ENCODE measurements around the gene EMSY.

The EMSY gene

DNA sequence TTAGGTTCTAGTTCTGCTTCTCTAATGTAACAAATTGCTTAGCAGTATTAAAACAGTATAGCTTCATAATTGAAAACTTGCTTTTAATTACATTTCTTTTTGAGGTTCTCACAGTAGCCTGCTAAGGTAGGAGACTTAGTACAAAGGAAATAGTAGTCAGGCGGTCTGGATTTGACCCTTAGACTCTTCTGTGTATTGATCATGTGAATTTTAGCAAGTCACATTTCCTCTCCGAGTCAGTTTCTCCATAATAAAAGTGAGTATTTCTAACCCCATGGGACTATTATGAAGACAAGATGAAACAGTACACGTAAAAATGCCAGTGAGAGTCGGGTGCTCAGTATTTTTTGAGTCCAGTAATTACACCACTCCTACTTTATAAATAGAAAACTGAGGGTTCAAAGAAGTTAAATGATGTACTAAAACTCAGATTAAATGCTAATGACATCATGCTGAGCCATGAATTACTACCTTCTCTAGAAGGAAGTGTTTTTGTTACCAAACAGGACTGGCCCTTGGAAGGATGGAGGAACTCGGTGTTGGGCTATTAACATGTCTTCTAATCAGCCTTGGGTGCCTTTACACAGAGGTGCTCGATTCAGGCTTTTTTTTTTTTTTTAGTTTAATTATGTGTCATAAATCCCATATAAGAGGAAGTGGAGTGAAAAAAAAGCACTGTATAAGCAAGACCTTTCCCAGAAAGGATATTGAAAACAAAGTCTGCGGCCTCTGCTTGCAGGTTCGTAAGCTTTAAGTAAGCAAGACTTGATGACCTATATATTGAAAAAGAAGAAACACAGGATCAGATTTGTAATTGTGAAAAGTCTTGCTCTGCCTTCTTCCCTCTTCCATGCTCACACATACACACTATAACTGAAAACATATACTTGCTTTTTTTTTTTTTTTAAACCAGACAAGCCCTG is 109.0 kb downstream of the EMSY start:
- Histone ChIP-seq H3K4me3 (ENCODE audit: low read length) (no peak overlapping the region), H3K4me1 (ENCODE audit: insufficient read depth, low read length) (no peaks in the 10 kb centered on the region), H2AFZ (ENCODE audit: low read depth, low read length) (no peak overlapping the region), H3K9me3 (ENCODE audit: low read length) (no peaks in the 10 kb centered on the region), H3K27me3 (ENCODE audit: insufficient read depth, low read length) (no peaks in the 10 kb centered on the region), H3K36me3 (ENCODE audit: insufficient read depth, low read length) (peaks cover 26% of the 10 kb centered on the region)

DNA sequence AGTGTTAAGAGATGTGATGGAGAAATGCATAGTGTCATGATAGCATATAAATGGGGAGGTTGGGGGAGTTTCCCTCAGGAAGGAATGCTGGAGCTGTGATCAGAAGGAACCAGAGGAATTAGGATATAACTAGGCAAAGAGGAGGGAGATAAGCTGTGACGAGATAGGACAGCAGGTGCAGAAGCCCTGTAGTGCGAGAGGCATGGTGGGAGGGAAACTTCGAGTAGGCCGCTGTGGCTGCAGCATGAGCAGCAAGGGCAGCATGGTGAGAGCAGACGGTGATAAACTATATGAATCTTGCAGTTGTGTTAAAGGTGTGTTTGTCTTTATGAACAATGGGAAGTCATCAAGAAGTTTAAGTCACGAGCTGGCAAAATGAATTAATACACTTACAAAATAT is 109.9 kb downstream of the EMSY start:
- Histone ChIP-seq H3K27me3 (ENCODE audit: insufficient read depth, low read length) (no peaks in the 10 kb centered on the region), H3K36me3 (ENCODE audit: insufficient read depth, low read length) (peaks cover 18% of the 10 kb centered on the region)

DNA sequence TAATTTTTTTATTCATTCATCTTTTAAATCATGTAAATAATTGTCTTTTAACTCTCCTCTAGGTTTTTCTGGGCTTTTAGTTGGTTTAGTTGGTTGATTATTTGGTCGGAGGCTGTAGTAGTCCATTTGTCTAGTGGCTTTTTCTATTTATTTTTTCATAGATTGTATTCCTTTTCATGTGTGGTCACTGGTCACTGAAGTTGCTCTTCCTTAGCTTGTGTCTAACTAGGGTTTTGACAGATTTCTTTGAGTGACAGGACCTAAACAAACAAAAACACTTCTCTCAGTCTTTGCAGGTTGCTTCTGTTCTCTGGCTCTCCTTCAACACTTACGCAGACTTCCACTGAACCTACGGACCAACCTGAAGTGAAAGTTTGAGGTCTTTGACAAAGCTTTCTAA is 112.6 kb downstream of the EMSY start:
- H3K4me1 ChIP-seq (ENCODE audit: insufficient read depth, low read length), result no peaks in the 10 kb centered on the region
- H3K27me3 ChIP-seq (ENCODE audit: insufficient read depth, low read length), result no peaks in the 10 kb centered on the region
- no peak overlapping the region for H2AFZ ChIP-seq (ENCODE audit: low read depth, low read length)
- peaks cover 5% of the 10 kb centered on the region for H3K36me3 ChIP-seq (ENCODE audit: insufficient read depth, low read length)
- H3K4me3 ChIP-seq (ENCODE audit: low read length), result no peak overlapping the region
- H3K9me3 ChIP-seq (ENCODE audit: low read length), result no peaks in the 10 kb centered on the region

More for the DNA sequence above, 109.9 kb downstream of the EMSY start:
- Histone ChIP-seq H3K9me3 (ENCODE audit: low read length) (no peaks in the 10 kb centered on the region), H2AFZ (ENCODE audit: low read depth, low read length) (no peak overlapping the region), H3K4me3 (ENCODE audit: low read length) (no peak overlapping the region), H3K4me1 (ENCODE audit: insufficient read depth, low read length) (no peaks in the 10 kb centered on the region)

DNA sequence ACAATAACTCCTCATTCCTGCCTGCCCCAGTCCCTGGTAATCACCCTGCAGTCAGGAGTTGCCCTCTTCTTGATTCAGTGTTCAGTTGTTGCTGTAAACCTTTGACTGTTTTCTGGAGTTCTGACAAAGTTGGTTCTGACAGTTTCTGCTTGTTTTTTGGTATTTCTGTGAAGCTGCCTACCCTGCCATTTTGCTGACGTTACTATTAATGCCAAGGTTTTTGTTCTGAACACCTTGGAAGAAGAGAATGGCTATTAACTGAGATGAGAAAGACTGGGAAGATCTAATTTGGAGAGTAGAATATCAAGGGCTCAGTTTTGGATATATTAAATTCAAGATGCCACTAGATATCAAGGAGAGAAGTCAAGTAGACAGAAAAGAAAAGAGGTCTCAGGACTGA is 113.7 kb downstream of the EMSY start:
- H3K4me1 ChIP-seq (ENCODE audit: insufficient read depth, low read length), result no peaks in the 10 kb centered on the region
- H3K4me3 ChIP-seq (ENCODE audit: low read length), result no peak overlapping the region
- no peaks in the 10 kb centered on the region for H3K9me3 ChIP-seq (ENCODE audit: low read length)
- H3K36me3 ChIP-seq (ENCODE audit: insufficient read depth, low read length), result no peaks in the 10 kb centered on the region
- H3K27me3 ChIP-seq (ENCODE audit: insufficient read depth, low read length), result no peaks in the 10 kb centered on the region
- H2AFZ ChIP-seq (ENCODE audit: low read depth, low read length), result no peak overlapping the region

DNA sequence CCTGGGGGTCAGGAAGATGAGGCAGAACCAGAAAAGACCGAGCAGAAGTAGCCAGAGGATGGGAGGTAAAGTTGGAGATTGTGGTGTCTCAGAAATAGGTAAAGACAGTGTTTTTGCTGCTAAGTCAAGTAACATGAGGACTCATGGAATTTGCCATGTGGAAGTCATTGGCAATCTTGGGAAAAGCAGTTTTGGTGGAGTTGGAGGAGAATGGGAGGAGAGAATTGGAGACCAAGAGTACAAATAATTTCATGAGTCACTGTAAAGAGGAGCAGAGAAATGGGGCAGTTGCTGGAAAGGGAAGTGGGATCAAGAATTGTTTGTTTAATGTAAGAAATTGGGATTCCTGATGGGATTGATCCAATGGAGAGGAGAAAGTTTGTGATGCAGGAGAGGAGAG is 114.1 kb downstream of the EMSY start:
- no peaks in the 10 kb centered on the region for H3K27me3 ChIP-seq (ENCODE audit: insufficient read depth, low read length)
- H3K36me3 ChIP-seq (ENCODE audit: insufficient read depth, low read length), result no peaks in the 10 kb centered on the region
- no peaks in the 10 kb centered on the region for H3K9me3 ChIP-seq (ENCODE audit: low read length)
- H3K4me1 ChIP-seq (ENCODE audit: insufficient read depth, low read length), result no peaks in the 10 kb centered on the region
- H3K4me3 ChIP-seq (ENCODE audit: low read length), result no peak overlapping the region
- H2AFZ ChIP-seq (ENCODE audit: low read depth, low read length), result no peak overlapping the region

DNA sequence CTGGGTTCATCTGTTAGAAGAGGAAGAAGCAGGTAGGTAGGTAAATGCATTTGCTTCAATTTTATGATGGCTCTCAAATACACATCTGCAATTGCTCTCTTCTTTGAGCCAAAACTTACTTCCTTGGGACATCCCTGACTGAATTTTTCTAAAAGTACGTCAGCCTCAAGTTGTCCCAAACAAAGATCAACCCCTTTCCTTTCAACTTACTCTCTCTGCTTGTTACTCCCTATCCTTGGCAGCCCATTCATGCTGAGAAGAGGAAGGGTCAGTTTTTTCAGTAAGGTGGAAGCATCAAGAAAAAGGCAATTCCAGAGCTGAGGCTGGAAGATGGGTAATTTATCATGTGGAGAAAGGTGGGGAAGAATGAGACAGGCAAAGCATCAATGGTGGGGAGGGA is 114.5 kb downstream of the EMSY start:
- Histone ChIP-seq H3K27me3 (ENCODE audit: insufficient read depth, low read length) (no peaks in the 10 kb centered on the region), H3K36me3 (ENCODE audit: insufficient read depth, low read length) (no peaks in the 10 kb centered on the region), H3K4me1 (ENCODE audit: insufficient read depth, low read length) (no peaks in the 10 kb centered on the region)

DNA sequence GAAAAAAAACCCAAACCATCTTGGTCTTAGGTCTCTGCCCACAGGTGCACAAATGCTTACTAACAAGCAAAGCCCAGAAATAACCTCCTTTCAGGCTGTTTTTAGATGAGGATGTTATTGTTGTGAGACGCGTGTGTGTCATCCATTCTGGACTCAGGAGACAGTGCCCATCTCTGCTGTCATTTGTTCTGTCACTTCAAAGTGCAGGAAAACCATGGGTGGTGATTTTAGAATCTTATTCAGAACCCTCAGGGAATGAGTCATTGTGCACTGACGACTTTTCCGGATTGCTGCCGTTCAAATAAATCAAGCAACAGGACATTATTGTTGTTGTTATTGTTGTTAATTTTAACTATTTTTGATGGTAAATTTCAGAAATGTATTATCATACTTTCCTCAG is 115.4 kb downstream of the EMSY start:
- Histone ChIP-seq H3K9me3 (ENCODE audit: low read length) (no peaks in the 10 kb centered on the region), H3K27me3 (ENCODE audit: insufficient read depth, low read length) (no peaks in the 10 kb centered on the region), H2AFZ (ENCODE audit: low read depth, low read length) (no peak overlapping the region), H3K4me1 (ENCODE audit: insufficient read depth, low read length) (no peaks in the 10 kb centered on the region), H3K36me3 (ENCODE audit: insufficient read depth, low read length) (no peaks in the 10 kb centered on the region), H3K4me3 (ENCODE audit: low read length) (no peak overlapping the region)

More for the DNA sequence above, 114.5 kb downstream of the EMSY start:
- H2AFZ ChIP-seq (ENCODE audit: low read depth, low read length), result no peak overlapping the region
- H3K4me3 ChIP-seq (ENCODE audit: low read length), result no peak overlapping the region
- no peaks in the 10 kb centered on the region for H3K9me3 ChIP-seq (ENCODE audit: low read length)

DNA sequence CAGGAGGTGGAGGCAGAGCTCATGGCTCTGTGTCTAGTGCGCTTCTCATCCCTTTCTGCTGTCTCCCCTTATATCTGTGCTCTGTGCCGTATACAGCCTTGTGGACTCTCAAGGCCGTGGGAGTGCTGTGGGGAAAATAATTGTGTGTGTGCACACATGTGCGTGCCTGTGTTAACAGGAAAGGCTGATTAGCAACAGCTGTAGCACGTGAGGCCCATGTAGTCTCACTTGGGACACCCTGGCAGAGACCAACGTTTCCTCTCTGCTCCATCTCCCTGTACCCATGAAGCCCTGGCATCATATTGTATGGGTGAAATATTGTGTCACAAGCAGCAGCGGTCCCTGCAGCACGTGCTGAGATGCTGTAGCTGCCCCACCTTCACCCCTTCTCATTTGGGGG is 116.4 kb downstream of the EMSY start:
- no peaks in the 10 kb centered on the region for H3K4me1 ChIP-seq (ENCODE audit: insufficient read depth, low read length)
- H3K4me3 ChIP-seq (ENCODE audit: low read length), result no peak overlapping the region
- H2AFZ ChIP-seq (ENCODE audit: low read depth, low read length), result no peak overlapping the region
- no peaks in the 10 kb centered on the region for H3K27me3 ChIP-seq (ENCODE audit: insufficient read depth, low read length)
- no peaks in the 10 kb centered on the region for H3K9me3 ChIP-seq (ENCODE audit: low read length)
- H3K36me3 ChIP-seq (ENCODE audit: insufficient read depth, low read length), result no peaks in the 10 kb centered on the region

DNA sequence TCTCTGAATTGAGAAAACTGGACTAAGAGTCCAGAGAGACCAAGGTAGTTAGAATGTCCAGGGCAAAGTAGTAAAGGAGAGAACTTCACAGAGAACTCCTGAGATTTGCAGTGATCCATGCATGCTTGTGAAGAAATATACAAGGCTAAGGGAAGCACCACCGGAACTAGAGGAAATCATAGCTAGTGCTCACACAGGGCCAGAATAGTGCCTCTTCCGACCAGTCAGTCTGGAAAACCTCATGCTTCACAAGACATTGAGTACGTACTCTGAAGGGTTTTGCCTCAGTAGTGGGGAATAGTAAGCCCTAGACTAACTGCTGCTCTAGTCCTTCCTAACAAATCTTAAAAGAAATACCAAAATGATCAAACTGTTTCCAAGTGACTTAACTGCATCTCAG is 117.7 kb downstream of the EMSY start:
- Histone ChIP-seq H2AFZ (ENCODE audit: low read depth, low read length) (no peak overlapping the region), H3K4me3 (ENCODE audit: low read length) (no peak overlapping the region), H3K9me3 (ENCODE audit: low read length) (no peaks in the 10 kb centered on the region), H3K4me1 (ENCODE audit: insufficient read depth, low read length) (no peaks in the 10 kb centered on the region), H3K36me3 (ENCODE audit: insufficient read depth, low read length) (no peaks in the 10 kb centered on the region), H3K27me3 (ENCODE audit: insufficient read depth, low read length) (no peaks in the 10 kb centered on the region)

DNA sequence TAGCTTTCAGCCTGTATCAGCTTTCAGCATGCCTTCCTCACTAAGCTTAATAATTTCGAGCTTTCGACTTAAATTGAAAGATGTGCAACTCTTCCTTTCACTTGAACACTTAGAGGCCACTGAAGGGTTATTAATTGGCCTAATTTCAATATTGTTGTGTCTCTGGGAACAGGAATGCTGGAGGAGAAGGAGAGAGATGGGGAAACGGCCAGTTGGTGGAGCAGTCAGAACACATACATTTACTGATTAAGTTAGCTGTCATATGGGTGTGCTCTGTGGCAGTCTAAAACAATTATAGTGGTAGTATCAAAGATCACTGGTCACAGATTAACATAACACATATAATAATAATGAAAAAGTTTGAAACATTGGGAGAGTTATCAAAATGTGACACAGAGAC is 119.5 kb downstream of the EMSY start:
- Histone ChIP-seq H2AFZ (ENCODE audit: low read depth, low read length) (no peak overlapping the region), H3K9me3 (ENCODE audit: low read length) (no peaks in the 10 kb centered on the region), H3K36me3 (ENCODE audit: insufficient read depth, low read length) (no peaks in the 10 kb centered on the region), H3K4me1 (ENCODE audit: insufficient read depth, low read length) (no peaks in the 10 kb centered on the region), H3K4me3 (ENCODE audit: low read length) (no peak overlapping the region), H3K27me3 (ENCODE audit: insufficient read depth, low read length) (no peaks in the 10 kb centered on the region)

DNA sequence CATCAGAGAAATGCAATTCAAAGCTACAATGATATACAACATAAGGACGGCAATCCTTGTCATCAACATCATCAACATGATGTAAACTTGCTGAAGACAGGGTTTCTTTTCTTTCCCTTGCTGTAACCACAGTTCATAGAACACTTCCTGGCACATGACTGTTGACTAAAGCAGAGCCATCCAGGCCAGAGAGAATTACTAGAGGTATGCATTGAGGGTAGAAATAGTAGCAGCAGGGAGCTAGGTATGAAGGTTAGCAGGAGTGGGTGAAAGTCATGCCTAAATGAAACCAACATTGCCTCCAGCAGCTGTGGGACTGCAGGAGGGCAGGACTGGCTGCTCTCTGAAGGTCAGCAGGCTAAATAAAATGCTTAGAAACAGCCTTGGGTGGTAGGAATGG is 122.0 kb downstream of the EMSY start:
- Histone ChIP-seq H3K36me3 (ENCODE audit: insufficient read depth, low read length) (no peaks in the 10 kb centered on the region), H3K27me3 (ENCODE audit: insufficient read depth, low read length) (no peaks in the 10 kb centered on the region), H3K4me3 (ENCODE audit: low read length) (no peak overlapping the region), H3K4me1 (ENCODE audit: insufficient read depth, low read length) (no peaks in the 10 kb centered on the region), H2AFZ (ENCODE audit: low read depth, low read length) (no peak overlapping the region), H3K9me3 (ENCODE audit: low read length) (no peaks in the 10 kb centered on the region)

DNA sequence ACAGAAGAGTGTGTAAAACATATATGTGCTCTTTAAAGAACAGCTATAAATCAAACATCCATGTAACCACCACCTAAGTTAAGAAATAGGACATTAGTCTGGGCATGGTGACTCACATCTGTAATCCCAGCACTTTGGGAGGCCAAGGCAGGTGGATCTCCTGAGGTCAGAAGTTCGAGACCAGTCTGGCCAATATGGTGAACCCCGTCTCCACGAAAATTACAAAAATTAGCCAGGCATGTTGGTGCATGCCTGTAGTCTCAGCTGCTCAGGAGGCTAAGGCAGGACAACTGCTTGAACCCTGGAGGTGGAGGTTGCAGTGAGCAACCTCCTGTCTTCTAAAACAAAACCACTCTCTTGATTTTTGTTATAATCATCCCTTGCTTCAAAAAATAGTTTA is 122.4 kb downstream of the EMSY start:
- Histone ChIP-seq H3K27me3 (ENCODE audit: insufficient read depth, low read length) (no peaks in the 10 kb centered on the region), H3K4me3 (ENCODE audit: low read length) (no peak overlapping the region)

DNA sequence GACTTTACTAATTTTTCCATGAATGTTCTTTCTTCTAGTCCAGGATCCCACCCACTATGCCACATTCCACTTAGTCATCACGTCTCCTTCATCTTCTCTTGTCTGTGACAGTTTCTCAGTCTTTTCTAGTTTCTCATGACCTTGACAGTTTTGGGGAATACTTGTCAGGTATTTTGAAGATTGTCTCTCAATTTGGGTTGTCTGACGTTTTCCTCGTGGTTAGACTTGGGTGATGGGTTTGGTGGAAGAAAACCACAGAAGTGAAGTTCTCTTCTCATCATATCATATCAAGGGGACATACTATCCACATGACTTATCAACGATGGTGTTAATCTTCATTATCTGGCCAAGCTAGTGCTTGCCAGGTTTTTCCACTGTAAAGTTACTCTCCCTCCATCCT is 123.3 kb downstream of the EMSY start:
- Histone ChIP-seq H3K27me3 (ENCODE audit: insufficient read depth, low read length) (no peaks in the 10 kb centered on the region), H3K4me1 (ENCODE audit: insufficient read depth, low read length) (no peaks in the 10 kb centered on the region), H2AFZ (ENCODE audit: low read depth, low read length) (no peak overlapping the region), H3K4me3 (ENCODE audit: low read length) (no peak overlapping the region), H3K9me3 (ENCODE audit: low read length) (no peaks in the 10 kb centered on the region), H3K36me3 (ENCODE audit: insufficient read depth, low read length) (no peaks in the 10 kb centered on the region)

More for the DNA sequence above, 122.4 kb downstream of the EMSY start:
- Histone ChIP-seq H3K36me3 (ENCODE audit: insufficient read depth, low read length) (no peaks in the 10 kb centered on the region), H3K9me3 (ENCODE audit: low read length) (no peaks in the 10 kb centered on the region), H3K4me1 (ENCODE audit: insufficient read depth, low read length) (no peaks in the 10 kb centered on the region), H2AFZ (ENCODE audit: low read depth, low read length) (no peak overlapping the region)

DNA sequence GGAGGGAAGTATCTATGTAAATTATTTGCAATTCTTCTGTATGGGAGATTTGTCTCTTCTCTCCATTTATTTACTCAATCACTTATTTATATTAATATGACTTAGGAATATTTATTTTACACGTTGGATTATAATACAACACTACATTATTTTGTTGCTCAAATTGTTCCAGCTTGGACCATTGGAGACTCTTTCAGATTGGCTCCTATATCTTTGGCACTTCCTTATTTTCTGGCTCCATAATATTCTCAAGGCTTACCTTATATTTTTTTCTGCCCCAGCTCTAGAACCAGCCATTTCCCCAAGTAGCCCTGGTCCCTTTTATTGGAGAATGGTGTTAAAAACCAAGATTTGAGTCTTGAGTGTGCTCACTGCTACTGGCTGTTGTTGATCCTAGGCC is 123.8 kb downstream of the EMSY start:
- Histone ChIP-seq H3K27me3 (ENCODE audit: insufficient read depth, low read length) (no peaks in the 10 kb centered on the region), H3K4me1 (ENCODE audit: insufficient read depth, low read length) (no peaks in the 10 kb centered on the region), H3K4me3 (ENCODE audit: low read length) (no peak overlapping the region), H3K9me3 (ENCODE audit: low read length) (no peaks in the 10 kb centered on the region), H3K36me3 (ENCODE audit: insufficient read depth, low read length) (no peaks in the 10 kb centered on the region), H2AFZ (ENCODE audit: low read depth, low read length) (no peak overlapping the region)
